ENCODE data around the gene PHF14.
A peak's percentile ranks its signal among the peaks of the same experiment; 100 is the strongest.

Gene PHF14

DNA sequence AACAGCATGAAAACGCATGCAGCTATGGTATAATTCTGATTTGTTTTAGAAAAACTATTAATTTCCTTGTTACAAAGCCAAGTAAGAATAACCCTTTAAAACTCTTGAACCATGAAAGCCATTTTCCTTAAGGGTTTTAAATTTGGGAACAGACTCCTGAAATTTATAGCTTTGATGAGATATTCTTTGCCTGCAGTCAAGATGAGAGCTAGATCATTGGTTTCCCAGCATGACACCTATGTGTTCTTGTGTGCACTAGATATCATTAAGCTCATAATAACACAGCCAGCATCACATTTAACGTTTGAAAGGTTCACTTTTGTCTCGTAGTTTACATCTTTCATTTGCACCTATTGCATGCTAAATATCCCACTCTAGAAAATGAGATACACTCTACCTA lies 202.2 kb downstream of the PHF14 start:
- no peak for DNase-seq

DNA sequence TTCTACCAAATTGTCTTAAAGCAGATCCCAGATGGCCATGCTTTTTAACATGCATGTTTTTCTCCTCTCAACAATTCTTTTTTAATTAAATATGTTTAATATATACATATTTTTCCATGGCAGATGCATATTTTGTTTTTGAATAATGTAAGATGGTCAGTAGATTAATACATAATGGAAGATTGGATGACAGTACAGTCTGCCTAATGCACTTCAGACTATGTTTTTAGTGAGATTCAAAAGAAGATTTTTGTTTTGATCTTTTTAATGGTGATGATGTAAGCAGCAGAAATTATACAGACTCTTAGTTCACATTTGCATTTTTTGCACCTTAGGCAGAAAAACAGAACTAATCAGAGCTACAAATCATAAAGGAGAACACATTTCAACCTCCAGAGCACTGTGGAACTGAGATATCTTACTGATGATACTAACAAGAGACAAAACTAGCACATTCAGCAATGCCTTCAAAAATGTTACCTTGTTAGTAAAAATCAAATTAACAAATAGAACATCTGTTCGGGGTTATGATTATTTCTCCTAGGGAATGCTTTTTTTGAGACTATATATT lies 203.4 kb downstream of the PHF14 start:
- DNase-seq, result no peak

DNA sequence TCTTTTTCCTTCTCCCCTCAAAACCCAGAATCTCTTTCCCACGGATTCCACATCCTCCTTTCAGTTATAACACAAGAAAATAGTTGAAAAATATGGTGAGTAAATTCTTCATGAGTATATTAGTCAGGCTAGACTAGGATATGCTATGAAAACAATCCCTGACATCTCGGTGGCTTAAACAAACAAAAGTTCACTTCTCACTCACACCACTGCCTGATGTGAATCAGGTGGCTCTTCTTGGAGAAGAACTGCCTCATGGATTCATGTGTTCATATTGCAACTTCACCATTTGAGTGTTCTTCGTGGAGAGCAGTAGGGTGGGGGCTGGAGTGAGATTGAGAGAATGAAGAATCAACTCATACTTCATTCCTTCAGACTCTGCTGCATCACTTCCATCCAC lies 204.1 kb downstream of the PHF14 start:
- no peak for DNase-seq

- DNase-seq, result no peak
Measured at GRCh38 chr7:11181590-11181989, 207.9 kb downstream of the PHF14 start.

- no peak for DNase-seq
Measured at GRCh38 chr7:11182736-11183135, 209.1 kb downstream of the PHF14 start.

DNA sequence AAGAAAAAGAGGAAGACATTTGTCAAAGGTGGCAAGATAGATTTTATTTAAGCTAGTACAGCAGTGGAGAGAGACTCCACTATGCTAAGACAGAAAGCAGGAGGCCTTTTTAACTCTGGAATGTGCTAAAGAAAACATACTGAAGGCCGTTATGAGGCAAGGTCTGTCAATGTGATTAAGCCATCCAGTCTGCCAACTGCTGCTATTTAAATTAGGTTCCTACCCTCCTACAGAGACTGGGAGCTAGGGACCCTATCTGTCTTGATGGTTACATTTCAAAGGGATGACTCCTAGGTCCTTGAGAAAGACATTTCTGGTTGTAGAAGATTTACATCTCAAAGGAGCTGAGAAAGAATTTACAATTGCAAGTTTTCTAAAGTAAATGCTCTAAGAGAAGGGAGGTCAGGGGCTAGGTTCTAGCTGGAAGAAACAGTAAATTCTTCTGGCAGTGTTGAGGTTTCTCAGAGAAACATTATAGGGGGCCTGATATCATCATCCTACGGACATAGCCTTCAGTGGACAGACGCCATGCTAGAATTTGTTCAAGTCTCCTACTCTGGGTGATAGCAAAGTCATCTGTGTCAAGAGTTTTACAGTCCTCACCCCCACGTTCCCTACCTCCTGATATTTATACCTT lies 211.6 kb downstream of the PHF14 start:
- DNase-seq, result no peak

GRCh38 chr7:11188529-11189310 lies 215.0 kb downstream of the PHF14 start:
- DNase-seq, result no peak

GRCh38 chr7:11191081-11191480 lies 217.4 kb downstream of the PHF14 start:
- no peak for DNase-seq

DNA sequence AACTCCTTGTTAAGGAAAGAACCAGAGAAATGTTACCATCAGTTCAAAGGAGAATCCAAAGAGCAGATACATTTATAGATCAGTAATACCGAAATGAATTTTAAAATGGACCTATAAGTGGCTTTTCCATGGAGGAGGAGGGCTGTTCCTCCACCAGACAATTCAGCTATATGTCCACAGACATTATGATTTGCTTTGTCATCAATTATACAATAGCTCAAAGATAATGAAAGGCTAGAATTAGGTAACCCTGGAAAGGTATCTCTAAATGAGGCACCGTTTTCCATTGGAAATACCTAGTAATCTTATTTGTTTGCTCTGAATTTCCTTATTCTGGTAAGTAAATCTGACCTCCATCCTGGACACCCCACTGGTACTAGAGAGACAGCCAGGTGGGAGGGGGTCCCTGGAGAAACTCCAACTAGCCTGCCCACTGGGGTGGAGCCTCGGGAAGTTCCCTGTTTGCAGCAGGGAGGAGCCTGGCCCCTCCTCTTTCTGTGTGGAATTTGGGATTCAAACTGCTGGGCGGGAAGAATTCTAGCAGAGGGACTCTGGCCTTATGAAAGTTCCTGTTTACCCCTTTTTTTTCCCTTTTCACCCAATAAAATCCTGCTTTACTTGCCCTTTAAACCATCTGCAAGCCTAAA lies 218.0 kb downstream of the PHF14 start:
- DNase-seq, result no peak

GRCh38 chr7:11192506-11192905 lies 218.8 kb downstream of the PHF14 start:
- DNase-seq, result peak in 1 of 2 experiments; percentile 10

- DNase-seq, result no peak
Measured at GRCh38 chr7:11193131-11193867, 219.6 kb downstream of the PHF14 start.

GRCh38 chr7:11193888-11194287 lies 220.2 kb downstream of the PHF14 start:
- no peak for DNase-seq

DNA sequence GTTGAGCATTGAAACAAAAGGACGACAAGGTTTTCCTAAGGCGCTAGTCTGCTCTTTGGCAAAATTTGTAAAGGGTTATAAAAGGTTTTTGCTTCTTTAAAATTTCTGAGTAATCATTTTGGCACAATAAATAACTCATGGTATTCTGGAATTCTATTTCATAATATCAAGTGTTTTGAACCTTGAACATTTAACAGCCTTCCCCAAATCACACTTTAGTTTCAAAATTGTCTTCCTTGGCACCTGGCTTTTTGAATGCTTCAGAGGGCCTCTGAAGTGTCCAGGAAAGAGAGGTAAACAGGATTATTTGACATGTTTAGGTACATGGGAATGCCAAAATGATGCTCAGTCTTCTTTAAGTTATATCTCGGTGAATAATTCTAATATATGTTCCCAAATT lies 220.8 kb downstream of the PHF14 start:
- no peak for DNase-seq

DNA sequence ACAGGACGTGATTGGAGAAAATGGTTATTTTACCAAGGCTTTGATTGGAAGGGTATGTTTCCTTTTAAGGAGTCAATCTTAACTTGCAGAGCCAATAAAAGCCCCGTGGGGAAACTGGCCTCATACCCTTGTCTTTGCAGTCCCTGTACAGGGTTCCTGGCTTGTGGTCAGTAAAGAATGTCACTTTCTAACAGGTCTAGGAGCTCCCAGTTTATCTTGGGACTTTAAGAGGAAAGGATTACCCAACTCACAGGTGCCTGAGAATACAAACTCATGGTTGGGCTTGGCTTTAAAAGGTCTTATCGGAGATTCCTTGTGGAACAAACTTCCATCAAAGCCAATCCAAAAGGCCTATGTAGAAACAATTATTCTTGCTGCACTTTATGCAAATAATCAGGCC lies 221.8 kb downstream of the PHF14 start:
- no peak for DNase-seq

DNA sequence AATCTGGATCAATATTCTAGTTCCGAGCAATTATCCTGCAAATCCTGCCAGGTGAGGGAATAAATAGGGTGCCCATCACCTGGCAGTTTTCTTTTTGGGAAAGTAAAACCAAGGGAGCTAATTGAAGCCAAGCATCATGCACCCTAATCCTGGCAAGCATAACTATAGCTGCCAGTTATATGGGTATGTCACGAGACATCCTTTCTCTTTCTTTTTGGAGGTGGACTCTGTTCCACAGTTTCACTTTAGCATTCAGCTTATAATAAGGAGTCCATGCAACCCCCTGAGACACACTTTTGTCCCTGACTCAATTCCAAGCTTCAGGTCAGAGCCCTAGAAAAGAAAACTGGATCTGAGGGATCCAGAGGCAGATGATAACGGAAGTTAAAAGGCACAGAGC lies 222.5 kb downstream of the PHF14 start:
- DNase-seq, result no peak

GRCh38 chr7:11203224-11203623 lies 229.6 kb downstream of the PHF14 start:
- DNase-seq, result no peak

DNA sequence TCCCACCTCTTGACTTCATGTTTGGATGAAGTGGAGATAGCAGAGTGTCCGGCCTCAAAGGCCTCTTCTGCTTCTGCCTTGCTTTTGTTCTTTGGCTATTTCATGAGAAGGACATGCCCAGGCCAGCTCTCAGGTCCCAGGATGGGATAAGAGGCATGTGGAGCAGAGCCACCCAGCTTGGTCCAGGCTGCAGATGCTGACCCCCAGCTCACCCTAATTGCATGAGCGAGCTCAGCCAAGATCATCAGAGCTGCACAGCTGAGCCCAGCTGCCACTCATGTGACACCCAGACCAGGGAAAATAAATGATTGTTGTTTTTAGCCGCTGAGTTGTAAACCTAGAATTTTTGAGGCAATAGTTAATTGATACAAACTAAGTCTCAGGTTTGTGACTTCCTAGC lies 230.0 kb downstream of the PHF14 start:
- no peak for DNase-seq

- DNase-seq, result no peak
Measured at GRCh38 chr7:11206177-11206899, 232.7 kb downstream of the PHF14 start.

DNA sequence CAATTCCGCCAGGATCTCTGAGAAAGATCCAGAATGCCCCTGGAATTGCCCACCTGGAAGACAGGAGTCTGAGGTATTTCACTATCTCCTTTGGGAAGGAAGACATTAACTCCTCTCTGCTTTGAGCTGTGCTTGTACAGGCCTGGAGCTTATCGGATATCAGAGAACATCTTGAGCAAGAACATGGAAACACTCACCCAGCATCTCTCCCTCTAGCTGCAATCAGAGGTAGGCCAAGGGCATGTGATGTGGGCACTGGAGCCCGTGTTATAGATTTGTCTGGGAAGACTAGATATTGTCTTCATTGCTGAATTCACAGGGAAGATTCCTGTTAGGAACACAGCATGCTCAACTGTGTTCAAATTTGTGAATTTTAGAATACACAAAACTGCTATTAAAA lies 233.9 kb downstream of the PHF14 start:
- DNase-seq, result no peak

DNA sequence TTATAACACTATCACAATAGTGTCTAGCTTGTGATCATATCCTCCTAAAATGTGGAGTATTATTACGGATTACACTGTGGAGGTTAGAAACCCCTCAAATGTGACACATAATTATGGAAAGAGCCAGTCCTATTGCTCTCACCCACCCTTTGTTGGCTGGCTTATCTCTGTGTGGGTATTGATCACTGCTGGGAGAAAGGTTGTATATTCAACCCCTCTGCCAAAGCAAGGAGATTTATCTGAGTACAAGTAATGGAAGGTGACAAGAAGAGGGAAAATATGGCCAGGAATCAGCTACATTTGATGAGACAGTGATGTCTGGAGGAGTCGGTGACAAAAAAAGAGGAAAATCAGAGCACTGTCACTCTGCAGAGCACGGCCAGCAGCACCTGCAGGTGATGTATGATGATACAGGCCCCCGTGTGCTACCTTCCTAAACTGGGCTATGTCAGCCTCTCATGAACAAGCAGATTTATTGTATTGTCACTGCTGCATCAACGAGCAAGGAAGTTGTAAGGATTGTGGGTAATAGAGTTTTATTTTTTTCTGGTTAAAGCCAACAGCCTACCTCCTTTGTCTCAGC lies 235.3 kb downstream of the PHF14 start:
- DNase-seq, result no peak

DNA sequence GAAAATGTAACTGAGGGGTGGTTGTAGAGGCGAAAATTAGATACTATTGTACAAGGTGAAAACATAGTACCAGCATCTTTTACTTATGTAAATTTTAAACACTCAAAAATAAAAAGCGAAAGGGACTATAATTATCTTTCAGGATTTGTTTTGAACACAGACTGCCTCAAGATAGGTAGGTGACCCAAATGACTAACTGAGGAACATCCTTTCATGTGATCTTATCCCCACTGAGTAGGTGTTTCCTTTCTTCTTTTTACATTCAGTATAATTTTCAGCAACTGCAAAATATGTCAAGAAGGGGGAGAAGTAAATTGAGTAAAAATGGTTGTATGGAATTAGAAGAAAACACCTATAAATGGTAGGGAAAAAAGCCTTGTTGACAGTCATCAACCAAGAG lies 236.7 kb downstream of the PHF14 start:
- DNase-seq, result no peak

- DNase-seq, result peak; percentile 38 to 40
Measured at GRCh38 chr7:11212080-11212711, 238.5 kb downstream of the PHF14 start.

All from activated CD4-positive, alpha-beta T cell treated with anti-CD3 and anti-CD28 coated beads, Interleukin-2, amount 50 U/mL, for 48 hours (primary cell).